ENCODE measurements around the gene KMO. TPM values are rescaled to one million over a fixed set of nuclear protein-coding genes. Genes with fewer than 3 reads are reported as not detected.

KMO gene
- total and polyA plus RNA-seq, 2 of the 13 experiments (the other 11 are each of a cell fraction or from before 2014, with no cell fraction given), result 0.01 TPM; not detected in 1

DNA sequence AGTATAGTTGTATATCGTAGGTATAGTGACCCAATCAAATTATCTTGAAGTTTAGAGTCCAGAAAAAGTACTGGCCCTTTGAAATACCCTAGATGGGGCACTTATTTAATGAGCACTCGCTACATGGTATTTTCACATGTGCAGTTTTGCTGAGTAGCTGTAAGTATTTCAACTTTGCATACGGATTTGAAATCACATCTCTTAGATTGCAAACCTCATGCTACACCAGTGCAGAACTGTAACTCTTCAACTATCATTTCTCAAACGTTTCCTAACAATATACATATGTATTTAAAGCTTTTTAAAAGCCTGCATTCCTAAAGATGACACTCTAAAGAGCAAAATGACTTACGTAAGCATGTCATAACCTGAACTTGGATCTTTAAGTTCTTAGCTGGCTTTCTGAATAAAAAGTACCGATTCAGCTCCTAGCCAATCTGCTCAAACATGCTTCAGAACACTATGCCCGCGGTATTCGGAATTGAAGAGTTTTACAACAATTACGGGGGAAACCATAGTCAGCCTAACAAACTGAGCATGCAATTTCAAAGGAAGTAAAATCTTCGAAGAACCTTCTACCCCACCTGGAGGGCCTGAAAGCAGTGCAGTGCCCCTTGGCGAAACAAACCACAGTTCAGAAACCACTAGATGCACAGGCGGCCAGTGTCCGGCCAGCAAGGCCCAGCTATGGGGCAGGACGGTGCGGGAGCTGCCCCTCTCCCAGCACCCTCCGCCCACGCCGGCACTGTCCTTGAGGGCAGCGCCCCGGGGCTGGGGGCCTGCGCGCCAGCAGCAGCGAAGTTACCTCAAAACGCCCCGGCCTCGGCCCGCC is 13.5 kb upstream of the KMO start (continued):
- TF ChIP-seq SKI (IDR thresholded peaks at IDR 0.05; ENCODE audit: partially characterized antibody), result no peak
- no peak for TF ChIP-seq ZFYVE20 (CRISPR knock-in tag; IDR thresholded peaks at IDR 0.05; ENCODE audit: borderline replicate concordance, low read depth)
- no peak for TF ChIP-seq JDP2 (CRISPR knock-in tag; IDR thresholded peaks at IDR 0.05; ENCODE audit: borderline replicate concordance)
- TF ChIP-seq, protein P1, sequence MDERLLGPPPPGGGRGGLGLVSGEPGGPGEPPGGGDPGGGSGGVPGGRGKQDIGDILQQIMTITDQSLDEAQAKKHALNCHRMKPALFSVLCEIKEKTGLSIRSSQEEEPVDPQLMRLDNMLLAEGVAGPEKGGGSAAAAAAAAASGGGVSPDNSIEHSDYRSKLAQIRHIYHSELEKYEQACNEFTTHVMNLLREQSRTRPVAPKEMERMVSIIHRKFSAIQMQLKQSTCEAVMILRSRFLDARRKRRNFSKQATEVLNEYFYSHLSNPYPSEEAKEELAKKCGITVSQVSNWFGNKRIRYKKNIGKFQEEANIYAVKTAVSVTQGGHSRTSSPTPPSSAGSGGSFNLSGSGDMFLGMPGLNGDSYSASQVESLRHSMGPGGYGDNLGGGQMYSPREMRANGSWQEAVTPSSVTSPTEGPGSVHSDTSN (CRISPR knock-in tag; IDR thresholded peaks at IDR 0.05), result no peak
- TF ChIP-seq, protein P2, sequence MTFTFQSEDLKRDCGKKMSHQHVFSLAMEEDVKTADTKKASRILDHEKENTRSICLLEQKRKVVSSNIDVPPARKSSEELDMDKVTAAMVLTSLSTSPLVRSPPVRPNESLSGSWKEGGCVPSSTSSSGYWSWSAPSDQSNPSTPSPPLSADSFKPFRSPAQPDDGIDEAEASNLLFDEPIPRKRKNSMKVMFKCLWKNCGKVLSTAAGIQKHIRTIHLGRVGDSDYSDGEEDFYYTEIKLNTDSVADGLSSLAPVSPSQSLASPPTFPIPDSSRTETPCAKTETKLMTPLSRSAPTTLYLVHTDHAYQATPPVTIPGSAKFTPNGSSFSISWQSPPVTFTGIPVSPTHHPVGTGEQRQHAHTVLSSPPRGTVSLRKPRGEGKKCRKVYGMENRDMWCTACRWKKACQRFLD (CRISPR knock-in tag; IDR thresholded peaks at IDR 0.05; ENCODE audit: borderline replicate concordance), result no peak
- TF ChIP-seq ZNF619 (CRISPR knock-in tag; IDR thresholded peaks at IDR 0.05), result no peak
- 0 out of 2 replicates have a peak, but pooled peaks have one; percentile 32 for TF ChIP-seq ZNF564 (CRISPR knock-in tag; IDR thresholded peaks at IDR 0.05)
- no peak for TF ChIP-seq ZNF563 (CRISPR knock-in tag; IDR thresholded peaks at IDR 0.05)
- no peak for TF ChIP-seq MAFG (CRISPR knock-in tag; IDR thresholded peaks at IDR 0.05)
- 0 out of 2 replicates have a peak, but pooled peaks have one; percentile 11 for TF ChIP-seq SIN3B (IDR thresholded peaks at IDR 0.05; ENCODE audit: low read length)
- peak; percentile 19; the same call in 1 of the 2 replicates for TF ChIP-seq ZSCAN31 (CRISPR knock-in tag; IDR thresholded peaks at IDR 0.05; ENCODE audit: low read depth)
- TF ChIP-seq GATAD2A (CRISPR knock-in tag; IDR thresholded peaks at IDR 0.05), result peak; percentile 9; the same call in 1 of the 2 replicates
- no peak for TF ChIP-seq SMYD3 (CRISPR knock-in tag; IDR thresholded peaks at IDR 0.05)
- no peak for TF ChIP-seq PTBP1 (IDR thresholded peaks at IDR 0.05; ENCODE audit: low read depth, low read length, poor library complexity, severe bottlenecking)
- TF ChIP-seq ZNF747 (CRISPR knock-in tag; IDR thresholded peaks at IDR 0.05; ENCODE audit: borderline replicate concordance), result no peak
- TF ChIP-seq, protein P3, sequence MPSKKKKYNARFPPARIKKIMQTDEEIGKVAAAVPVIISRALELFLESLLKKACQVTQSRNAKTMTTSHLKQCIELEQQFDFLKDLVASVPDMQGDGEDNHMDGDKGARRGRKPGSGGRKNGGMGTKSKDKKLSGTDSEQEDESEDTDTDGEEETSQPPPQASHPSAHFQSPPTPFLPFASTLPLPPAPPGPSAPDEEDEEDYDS (CRISPR knock-in tag; IDR thresholded peaks at IDR 0.05), result no peak
- TF ChIP-seq, protein P4, sequence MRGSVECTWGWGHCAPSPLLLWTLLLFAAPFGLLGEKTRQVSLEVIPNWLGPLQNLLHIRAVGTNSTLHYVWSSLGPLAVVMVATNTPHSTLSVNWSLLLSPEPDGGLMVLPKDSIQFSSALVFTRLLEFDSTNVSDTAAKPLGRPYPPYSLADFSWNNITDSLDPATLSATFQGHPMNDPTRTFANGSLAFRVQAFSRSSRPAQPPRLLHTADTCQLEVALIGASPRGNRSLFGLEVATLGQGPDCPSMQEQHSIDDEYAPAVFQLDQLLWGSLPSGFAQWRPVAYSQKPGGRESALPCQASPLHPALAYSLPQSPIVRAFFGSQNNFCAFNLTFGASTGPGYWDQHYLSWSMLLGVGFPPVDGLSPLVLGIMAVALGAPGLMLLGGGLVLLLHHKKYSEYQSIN (CRISPR knock-in tag; IDR thresholded peaks at IDR 0.05; ENCODE audit: borderline replicate concordance), result no peak
- no peak for TF ChIP-seq RFX3 (CRISPR knock-in tag; IDR thresholded peaks at IDR 0.05)
- TF ChIP-seq KDM4B (CRISPR knock-in tag; IDR thresholded peaks at IDR 0.05), result no peak
- TF ChIP-seq ZNF263 (CRISPR knock-in tag; IDR thresholded peaks at IDR 0.05), result 0 out of 2 replicates have a peak, but pooled peaks have one; percentile 10
- no peak for TF ChIP-seq ZNF558 (CRISPR knock-in tag; IDR thresholded peaks at IDR 0.05; ENCODE audit: borderline replicate concordance)
- TF ChIP-seq MAZ (IDR thresholded peaks at IDR 0.05; ENCODE audit: borderline replicate concordance, low read depth, low read length), result no peak
- TF ChIP-seq MAZ (CRISPR knock-in tag; IDR thresholded peaks at IDR 0.05; ENCODE audit: low read depth), result 0 out of 2 replicates have a peak, but pooled peaks have one; percentile 46
- no peak for TF ChIP-seq ZBTB38 (CRISPR knock-in tag; IDR thresholded peaks at IDR 0.05)
- TF ChIP-seq SRF (IDR thresholded peaks at IDR 0.05; ENCODE audit: low read depth, low read length), result no peak
- 0 out of 2 replicates have a peak, but pooled peaks have one; percentile 47 for TF ChIP-seq ZNF552 (CRISPR knock-in tag; IDR thresholded peaks at IDR 0.05; ENCODE audit: borderline replicate concordance)
- no peak for TF ChIP-seq EZH2 (conservative IDR thresholded peaks at IDR 0.05; ENCODE audit: low read depth, low read length)

All from HepG2 (cell line).